NT2/D1 (cell line): ENCODE measurements around the gene AUH.

Experiments used
- DNase-seq: peaks from one replicate; pipeline ENCODE4 v3.0.0-alpha.2; 2011; ENCODE audit warnings: low read depth, low spot score
- H3K27me3 ChIP-seq: 2 replicates; pipeline ENCODE4 v1.6.0; 2011; ENCODE audit warnings: mild to moderate bottlenecking; ENCODE audit not compliant: insufficient read length, insufficient read depth
- H3K36me3 ChIP-seq: 2 replicates; pipeline ENCODE4 v1.6.1; 2011; ENCODE audit warnings: mild to moderate bottlenecking, low read length, mixed read lengths; ENCODE audit not compliant: insufficient read depth, insufficient read length
- H3K4me1 ChIP-seq: 2 replicates; pipeline ENCODE4 v1.5.1; 2011; ENCODE audit not compliant: insufficient read depth, insufficient read length
- H3K4me3 ChIP-seq: 2 replicates; pipeline ENCODE4 v1.5.1; 2011; ENCODE audit warnings: low read depth; ENCODE audit not compliant: insufficient read length
- H3K9ac ChIP-seq: 2 replicates; pipeline ENCODE4 v1.6.0; 2011; ENCODE audit warnings: low read depth; ENCODE audit not compliant: insufficient read length
- H3K9me3 ChIP-seq: 2 replicates; pipeline ENCODE4 v1.5.1; 2011; ENCODE audit warnings: mild to moderate bottlenecking, low read length; ENCODE audit not compliant: insufficient read depth
- SUZ12 ChIP-seq: IDR thresholded peaks from 2 replicates; pipeline ENCODE4 v1.6.1; 2011; ENCODE audit not compliant: insufficient read length, insufficient read depth; ENCODE audit errors: extremely low read depth
- YY1 ChIP-seq: IDR thresholded peaks from 2 replicates; pipeline ENCODE4 v1.6.1; 2011; ENCODE audit not compliant: insufficient read length, insufficient read depth
- ZNF274 ChIP-seq: IDR thresholded peaks from 2 replicates; pipeline ENCODE4 v1.6.1; 2011; ENCODE audit warnings: mild to moderate bottlenecking, low read depth, low read length

AUH gene

GRCh38 chr9:91192381-91193086 lies 169.2 kb downstream of the AUH start:
- no peak overlapping the region for H3K9ac ChIP-seq
- H3K9me3 ChIP-seq: peaks cover 13% of the 10 kb centered on the region; the same call in 1 of the 2 replicates
- H3K4me3 ChIP-seq: no peak overlapping the region
- H3K36me3 ChIP-seq: no peaks in the 10 kb centered on the region
- DNase-seq: no peak
- H3K4me1 ChIP-seq: peaks cover 7% of the 10 kb centered on the region
- TF ChIP-seq SUZ12 (no peak), YY1 (no peak), ZNF274 (no peak)
- H3K27me3 ChIP-seq: peaks cover 18% of the 10 kb centered on the region

GRCh38 chr9:91191411-91192380 lies 170.0 kb downstream of the AUH start:
- TF ChIP-seq SUZ12: no peak
- TF ChIP-seq YY1: no peak
- TF ChIP-seq ZNF274: no peak
- H3K9me3 ChIP-seq: peaks cover 13% of the 10 kb centered on the region; the same call in 1 of the 2 replicates
- no peaks in the 10 kb centered on the region for H3K36me3 ChIP-seq
- H3K27me3 ChIP-seq: peaks cover 18% of the 10 kb centered on the region
- no peak overlapping the region for H3K4me3 ChIP-seq
- H3K4me1 ChIP-seq: peaks cover 7% of the 10 kb centered on the region
- H3K9ac ChIP-seq: no peak overlapping the region
- no peak for DNase-seq

- TF ChIP-seq SUZ12 (no peak), YY1 (no peak), ZNF274 (no peak)
- peaks cover 7% of the 10 kb centered on the region for H3K4me1 ChIP-seq
- no peak for DNase-seq
- peaks cover 13% of the 10 kb centered on the region; the same call in 1 of the 2 replicates for H3K9me3 ChIP-seq
- no peak overlapping the region for H3K9ac ChIP-seq
- H3K4me3 ChIP-seq: no peak overlapping the region
- H3K27me3 ChIP-seq: peaks cover 15% of the 10 kb centered on the region
- H3K36me3 ChIP-seq: no peaks in the 10 kb centered on the region
Observed at GRCh38 chr9:91190062-91190461, 171.7 kb downstream of the AUH start.

GRCh38 chr9:91188719-91189590 lies 172.8 kb downstream of the AUH start:
- Histone ChIP-seq H3K36me3 (no peaks in the 10 kb centered on the region), H3K9me3 (peaks cover 13% of the 10 kb centered on the region; the same call in 1 of the 2 replicates), H3K27me3 (peaks cover 4% of the 10 kb centered on the region), H3K4me3 (no peak overlapping the region), H3K9ac (no peak overlapping the region), H3K4me1 (peaks cover 6% of the 10 kb centered on the region)
- no peak for DNase-seq
- no peak for TF ChIP-seq SUZ12
- no peak for TF ChIP-seq YY1
- no peak for TF ChIP-seq ZNF274

GRCh38 chr9:91187965-91188344 lies 173.8 kb downstream of the AUH start:
- H3K9me3 ChIP-seq: peaks cover 13% of the 10 kb centered on the region; the same call in 1 of the 2 replicates
- DNase-seq: no peak
- H3K4me1 ChIP-seq: peaks cover 4% of the 10 kb centered on the region
- no peak overlapping the region for H3K4me3 ChIP-seq
- no peak overlapping the region for H3K9ac ChIP-seq
- no peaks in the 10 kb centered on the region for H3K27me3 ChIP-seq
- TF ChIP-seq YY1: no peak
- no peak for TF ChIP-seq ZNF274
- no peak for TF ChIP-seq SUZ12
- no peaks in the 10 kb centered on the region for H3K36me3 ChIP-seq

- no peaks in the 10 kb centered on the region for H3K36me3 ChIP-seq
- no peak overlapping the region for H3K4me3 ChIP-seq
- no peak overlapping the region for H3K9ac ChIP-seq
- no peak for DNase-seq
- no peak for TF ChIP-seq ZNF274
- no peak for TF ChIP-seq YY1
- TF ChIP-seq SUZ12: no peak
- peaks cover 4% of the 10 kb centered on the region for H3K4me1 ChIP-seq
- peaks cover 13% of the 10 kb centered on the region; the same call in 1 of the 2 replicates for H3K9me3 ChIP-seq
- H3K27me3 ChIP-seq: no peaks in the 10 kb centered on the region
Observed at GRCh38 chr9:91187311-91187964, 174.3 kb downstream of the AUH start.
